ENCODE data around the gene CNMD.
A peak's percentile ranks its signal among the peaks of the same experiment; 100 is the strongest.

CNMD gene

DNA sequence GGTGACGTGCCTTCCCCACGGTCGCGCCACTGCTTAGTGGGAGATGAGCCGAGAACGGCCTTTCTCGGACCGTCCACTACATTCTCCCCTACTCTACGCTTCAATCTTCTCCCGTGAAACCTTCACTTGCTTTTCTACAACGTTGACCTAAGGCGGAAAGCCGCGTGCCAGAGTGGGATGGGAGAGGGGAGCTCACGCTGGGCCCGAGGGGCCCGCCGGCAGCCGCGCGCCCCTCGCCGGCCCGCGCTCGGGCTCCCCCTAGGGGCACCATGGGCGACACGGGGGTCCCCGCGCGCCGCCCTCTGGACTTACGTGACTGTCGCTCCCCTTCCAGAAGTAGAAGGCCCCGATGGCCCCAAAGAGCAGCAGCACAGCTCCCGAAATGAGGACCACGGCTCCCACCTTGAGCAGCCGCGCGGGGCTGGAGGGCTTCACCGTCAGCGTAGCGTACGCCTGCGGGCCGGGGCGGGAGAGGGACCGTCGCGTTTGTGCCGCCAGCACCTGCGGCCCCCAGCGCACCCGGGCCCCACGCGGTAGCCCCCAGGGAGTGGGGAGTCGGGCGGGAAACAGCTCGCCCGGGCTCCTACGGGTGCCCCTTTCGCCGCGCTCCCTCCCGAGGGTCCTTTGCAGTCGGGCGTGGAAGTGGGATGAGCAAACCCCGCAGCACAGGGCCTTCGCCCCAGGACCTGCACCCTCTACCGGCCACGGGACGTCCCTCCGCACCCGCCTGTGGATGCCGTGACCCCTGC is 727 bp downstream of the CNMD start:
- DNase-seq (ENCODE audit: low read depth) = no peak
- TF ChIP-seq, protein P1, sequence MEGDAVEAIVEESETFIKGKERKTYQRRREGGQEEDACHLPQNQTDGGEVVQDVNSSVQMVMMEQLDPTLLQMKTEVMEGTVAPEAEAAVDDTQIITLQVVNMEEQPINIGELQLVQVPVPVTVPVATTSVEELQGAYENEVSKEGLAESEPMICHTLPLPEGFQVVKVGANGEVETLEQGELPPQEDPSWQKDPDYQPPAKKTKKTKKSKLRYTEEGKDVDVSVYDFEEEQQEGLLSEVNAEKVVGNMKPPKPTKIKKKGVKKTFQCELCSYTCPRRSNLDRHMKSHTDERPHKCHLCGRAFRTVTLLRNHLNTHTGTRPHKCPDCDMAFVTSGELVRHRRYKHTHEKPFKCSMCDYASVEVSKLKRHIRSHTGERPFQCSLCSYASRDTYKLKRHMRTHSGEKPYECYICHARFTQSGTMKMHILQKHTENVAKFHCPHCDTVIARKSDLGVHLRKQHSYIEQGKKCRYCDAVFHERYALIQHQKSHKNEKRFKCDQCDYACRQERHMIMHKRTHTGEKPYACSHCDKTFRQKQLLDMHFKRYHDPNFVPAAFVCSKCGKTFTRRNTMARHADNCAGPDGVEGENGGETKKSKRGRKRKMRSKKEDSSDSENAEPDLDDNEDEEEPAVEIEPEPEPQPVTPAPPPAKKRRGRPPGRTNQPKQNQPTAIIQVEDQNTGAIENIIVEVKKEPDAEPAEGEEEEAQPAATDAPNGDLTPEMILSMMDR (IDR thresholded peaks at IDR 0.05; ENCODE audit: control insufficient read depth, insufficient read depth, low read depth, low read length, missing control alignments) = peak; percentile 23
- H3K4me3 ChIP-seq (ENCODE audit: control insufficient read depth, low read depth, low read length) = no peak overlapping the region

DNA sequence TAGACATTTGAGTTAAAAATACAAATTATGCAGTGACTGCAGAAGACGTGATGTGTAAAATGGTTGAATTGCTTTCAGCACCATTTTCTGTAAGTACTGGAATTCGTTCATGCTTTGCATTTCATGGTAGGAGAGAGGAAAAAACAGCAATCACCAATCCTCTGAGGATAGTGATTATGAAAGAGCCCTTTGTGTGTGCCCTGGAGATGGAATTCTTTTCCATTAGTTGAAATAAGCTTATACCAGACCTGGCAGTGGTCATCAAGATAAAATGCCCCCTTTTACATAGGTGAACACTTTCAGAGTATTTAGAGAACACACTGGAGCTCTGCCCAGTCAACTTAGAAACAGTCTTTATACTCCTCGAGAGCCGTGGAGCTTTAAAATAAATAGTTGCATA is 1.7 kb downstream of the CNMD start:
- TF ChIP-seq, protein P1 (IDR thresholded peaks at IDR 0.05; ENCODE audit: control insufficient read depth, insufficient read depth, low read depth, low read length, missing control alignments) = no peak
- DNase-seq (ENCODE audit: low read depth) = no peak
- no peak overlapping the region for H3K4me3 ChIP-seq (ENCODE audit: control insufficient read depth, low read depth, low read length)

DNA sequence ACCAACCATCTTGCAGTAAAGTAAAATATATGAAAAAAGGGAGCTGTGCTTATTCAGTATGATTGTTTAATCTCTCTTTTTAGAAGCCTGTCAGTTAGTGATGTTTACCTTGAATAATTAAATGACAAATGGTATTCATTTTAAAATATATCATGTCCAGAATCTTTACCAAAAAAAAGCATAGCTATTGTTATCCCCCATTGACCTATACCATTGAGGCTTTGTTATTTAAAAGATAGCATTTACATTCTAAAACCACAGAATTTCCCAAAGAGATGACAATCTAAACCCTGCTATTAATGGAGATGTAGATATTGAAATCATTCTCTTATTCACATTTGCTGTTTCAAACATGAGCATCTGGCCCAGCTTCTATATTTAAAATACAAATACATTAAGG is 2.2 kb downstream of the CNMD start:
- TF ChIP-seq, protein P1 (IDR thresholded peaks at IDR 0.05; ENCODE audit: control insufficient read depth, insufficient read depth, low read depth, low read length, missing control alignments) = no peak
- no peak overlapping the region for H3K4me3 ChIP-seq (ENCODE audit: control insufficient read depth, low read depth, low read length)
- no peak for DNase-seq (ENCODE audit: low read depth)

DNA sequence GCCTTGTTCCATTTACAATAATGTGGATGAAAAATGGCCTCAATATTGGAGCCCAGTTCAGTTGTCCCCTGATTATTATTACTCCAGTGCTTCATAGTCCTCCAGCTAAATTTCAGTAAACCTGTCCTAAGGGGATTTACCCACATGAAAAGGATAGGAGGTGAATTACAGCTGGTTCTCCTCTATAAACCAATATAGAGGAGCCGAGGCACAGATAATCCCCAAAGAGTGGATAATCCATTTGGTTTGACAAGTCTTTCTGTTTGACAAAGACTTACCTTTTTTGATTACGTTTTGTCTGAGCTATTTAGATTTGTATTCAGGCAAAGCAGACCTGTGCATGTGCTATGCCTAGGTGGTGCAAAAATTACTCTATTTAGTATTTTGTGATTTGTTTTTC is 2.7 kb downstream of the CNMD start:
- TF ChIP-seq, protein P1 (IDR thresholded peaks at IDR 0.05; ENCODE audit: control insufficient read depth, insufficient read depth, low read depth, low read length, missing control alignments) = no peak
- DNase-seq (ENCODE audit: low read depth) = no peak
- no peak overlapping the region for H3K4me3 ChIP-seq (ENCODE audit: control insufficient read depth, low read depth, low read length)

DNA sequence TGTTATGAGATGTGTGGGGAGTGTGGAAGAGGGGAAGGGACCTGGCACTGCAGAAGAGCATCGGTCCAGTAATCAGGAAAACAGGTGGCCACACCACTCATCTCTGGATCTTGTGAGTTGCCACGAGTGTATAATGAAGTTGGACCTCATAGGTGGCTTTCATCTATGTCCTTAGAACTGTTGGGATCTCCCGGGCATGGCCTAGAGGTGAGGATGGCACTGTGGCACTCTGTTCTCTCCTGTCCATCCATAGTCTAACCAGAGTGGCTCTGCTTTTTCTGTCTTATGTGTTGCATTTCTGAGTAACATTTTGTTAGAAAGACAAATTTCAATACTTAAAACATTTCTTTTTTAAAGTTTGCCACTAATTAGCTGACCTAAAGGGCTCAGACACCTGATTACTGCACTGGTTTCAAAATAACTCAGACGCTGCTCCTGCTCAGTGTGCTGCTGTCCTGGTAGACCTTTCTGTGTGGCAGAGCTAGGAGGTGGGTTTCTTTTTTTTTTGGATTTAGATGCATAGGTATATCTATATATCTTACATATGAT is 5.5 kb downstream of the CNMD start:
- no peak for DNase-seq (ENCODE audit: low read depth)
- H3K4me3 ChIP-seq (ENCODE audit: control insufficient read depth, low read depth, low read length) = no peak overlapping the region
- TF ChIP-seq, protein P1 (IDR thresholded peaks at IDR 0.05; ENCODE audit: control insufficient read depth, insufficient read depth, low read depth, low read length, missing control alignments) = no peak

DNA sequence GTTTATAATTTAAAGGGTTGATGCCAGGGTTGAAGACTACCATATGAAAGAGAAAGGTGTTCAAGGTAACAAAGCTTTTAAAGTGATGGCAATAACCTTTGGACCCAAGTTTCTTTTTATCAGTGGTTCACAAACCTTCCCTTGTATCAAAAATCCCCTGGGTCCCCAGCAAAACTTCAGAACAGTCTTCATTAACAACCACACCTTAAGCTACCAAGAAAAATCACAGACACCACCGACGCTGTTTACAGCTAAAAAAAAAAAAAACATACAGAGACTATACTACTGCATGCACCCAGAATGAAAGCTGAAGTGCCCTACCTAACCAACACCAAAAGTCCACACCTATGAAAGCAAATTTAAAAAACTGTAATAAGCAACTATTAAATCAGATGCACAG is 13.4 kb downstream of the CNMD start:
- TF ChIP-seq, protein P1 (IDR thresholded peaks at IDR 0.05; ENCODE audit: control insufficient read depth, insufficient read depth, low read depth, low read length, missing control alignments) = no peak
- no peak for DNase-seq (ENCODE audit: low read depth)
- H3K4me3 ChIP-seq (ENCODE audit: control insufficient read depth, low read depth, low read length) = no peak overlapping the region
